ENCODE measurements around the gene TACR1. TPM values are rescaled to one million over a fixed set of nuclear protein-coding genes. Genes with fewer than 3 reads are reported as not detected.

Gene TACR1
- total RNA-seq, 2 donors from 2014 or later = 0.07 to 0.16 TPM

DNA sequence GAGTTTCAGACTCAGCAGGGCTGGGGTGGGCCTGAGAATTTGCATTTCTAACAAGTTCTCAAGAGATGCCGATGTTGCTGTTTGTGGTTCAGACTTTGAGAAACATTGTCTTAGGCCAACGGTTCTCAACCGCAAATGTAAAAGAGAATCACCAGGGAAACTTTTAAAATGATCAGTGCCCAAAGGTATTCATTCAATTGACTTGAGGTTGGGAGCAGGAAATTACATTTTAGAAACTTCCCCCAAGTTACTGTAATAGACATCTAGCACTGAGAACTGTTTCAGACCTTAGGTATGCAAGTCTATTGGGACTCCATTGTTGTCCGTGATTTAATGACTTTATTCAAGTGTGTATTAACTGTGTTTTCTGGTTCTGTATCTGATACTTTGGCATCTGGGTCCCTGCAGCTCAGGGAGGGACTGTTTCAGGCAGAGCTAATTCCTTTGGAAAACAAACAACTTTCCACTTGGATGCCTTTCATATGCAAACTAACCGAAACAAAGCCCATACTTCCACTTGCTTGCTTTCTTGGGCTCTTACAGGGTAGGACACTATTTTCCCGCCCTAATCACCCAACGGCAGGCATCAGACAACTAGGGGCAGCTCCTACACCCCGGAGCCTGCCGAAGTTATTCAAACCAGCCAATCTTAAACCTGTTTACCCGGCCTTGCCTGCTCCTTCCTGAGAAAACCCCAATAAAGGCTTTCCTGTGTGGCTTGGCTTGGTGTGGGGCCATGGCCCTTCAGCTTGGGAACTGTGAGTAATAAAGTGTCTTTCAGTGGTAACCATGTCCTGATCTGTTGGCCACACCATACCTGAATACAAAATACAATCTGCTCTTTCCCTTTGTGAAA, 143.3 kb downstream of the TACR1 start:
- no peak for DNase-seq (ENCODE audit: low spot score)
- H3K4me3 ChIP-seq = no peak overlapping the region
- no peaks in the 10 kb centered on the region for H3K36me3 ChIP-seq
- no peaks in the 10 kb centered on the region for H3K4me1 ChIP-seq
- TF ChIP-seq, protein P1, sequence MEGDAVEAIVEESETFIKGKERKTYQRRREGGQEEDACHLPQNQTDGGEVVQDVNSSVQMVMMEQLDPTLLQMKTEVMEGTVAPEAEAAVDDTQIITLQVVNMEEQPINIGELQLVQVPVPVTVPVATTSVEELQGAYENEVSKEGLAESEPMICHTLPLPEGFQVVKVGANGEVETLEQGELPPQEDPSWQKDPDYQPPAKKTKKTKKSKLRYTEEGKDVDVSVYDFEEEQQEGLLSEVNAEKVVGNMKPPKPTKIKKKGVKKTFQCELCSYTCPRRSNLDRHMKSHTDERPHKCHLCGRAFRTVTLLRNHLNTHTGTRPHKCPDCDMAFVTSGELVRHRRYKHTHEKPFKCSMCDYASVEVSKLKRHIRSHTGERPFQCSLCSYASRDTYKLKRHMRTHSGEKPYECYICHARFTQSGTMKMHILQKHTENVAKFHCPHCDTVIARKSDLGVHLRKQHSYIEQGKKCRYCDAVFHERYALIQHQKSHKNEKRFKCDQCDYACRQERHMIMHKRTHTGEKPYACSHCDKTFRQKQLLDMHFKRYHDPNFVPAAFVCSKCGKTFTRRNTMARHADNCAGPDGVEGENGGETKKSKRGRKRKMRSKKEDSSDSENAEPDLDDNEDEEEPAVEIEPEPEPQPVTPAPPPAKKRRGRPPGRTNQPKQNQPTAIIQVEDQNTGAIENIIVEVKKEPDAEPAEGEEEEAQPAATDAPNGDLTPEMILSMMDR (IDR thresholded peaks at IDR 0.05) = no peak
- H3K9me3 ChIP-seq = no peaks in the 10 kb centered on the region
- peak overlapping the region in 1 of 2 donors; percentile 22 for H3K27ac ChIP-seq
- no peaks in the 10 kb centered on the region for H3K27me3 ChIP-seq

DNA sequence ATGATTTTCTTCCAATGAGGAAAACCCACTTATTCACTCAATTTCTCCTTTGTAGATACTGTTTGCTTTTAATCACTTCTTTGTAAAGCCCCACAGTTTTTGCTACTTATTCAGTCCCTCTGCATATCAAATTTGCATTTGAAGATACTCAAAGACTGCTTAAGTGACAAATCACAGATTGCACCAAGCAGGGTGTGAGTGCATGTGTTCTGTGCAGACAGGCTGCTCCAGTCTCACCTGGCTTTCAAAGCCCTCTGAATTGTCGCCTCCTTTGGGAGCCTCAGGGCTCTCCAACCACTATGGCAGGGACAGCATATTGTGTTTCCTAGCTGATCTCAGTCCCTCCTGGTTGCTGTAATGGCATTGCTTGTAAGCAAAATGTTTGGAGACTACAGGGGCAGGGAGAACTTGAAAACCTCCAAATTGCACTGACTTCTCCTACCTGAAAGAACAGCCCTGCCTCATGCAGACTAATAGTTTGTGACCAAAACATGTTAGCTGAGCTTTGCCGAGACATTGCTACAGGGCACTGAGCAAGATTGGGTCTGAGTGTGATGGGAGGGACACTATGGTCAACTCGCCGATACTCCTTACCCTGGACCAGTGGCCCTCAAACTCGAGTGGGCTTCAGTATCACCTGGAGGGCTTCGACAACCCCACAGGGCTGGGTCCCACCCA, 144.0 kb downstream of the TACR1 start:
- no peak for DNase-seq (ENCODE audit: low spot score)
- TF ChIP-seq, protein P1 (IDR thresholded peaks at IDR 0.05) = no peak
- no peaks in the 10 kb centered on the region for H3K9me3 ChIP-seq
- H3K27ac ChIP-seq = peak overlapping the region in 1 of 2 donors; percentile 22
- H3K27me3 ChIP-seq = no peaks in the 10 kb centered on the region
- no peak overlapping the region for H3K4me3 ChIP-seq
- no peaks in the 10 kb centered on the region for H3K36me3 ChIP-seq
- no peaks in the 10 kb centered on the region for H3K4me1 ChIP-seq

DNA sequence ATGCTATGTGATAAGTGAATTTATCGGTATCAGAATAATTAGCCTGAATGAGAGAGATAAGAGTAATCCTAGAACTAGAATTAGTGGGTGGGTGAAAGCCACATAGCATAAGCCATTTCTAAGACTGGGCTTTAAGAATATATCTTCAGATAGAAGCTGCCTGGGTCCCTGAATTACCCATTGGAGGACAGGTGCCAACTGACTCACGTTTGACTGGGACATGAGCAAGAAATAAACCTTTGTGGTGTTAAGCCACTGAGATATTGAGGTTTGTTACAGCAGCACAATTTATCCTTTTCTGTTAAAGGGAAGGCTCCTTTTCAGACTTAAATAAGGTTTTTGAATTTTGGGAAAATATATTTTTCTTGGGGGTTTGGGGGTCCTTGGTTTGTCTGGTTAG, 145.0 kb downstream of the TACR1 start:
- TF ChIP-seq, protein P1 (IDR thresholded peaks at IDR 0.05) = no peak
- no peaks in the 10 kb centered on the region for H3K9me3 ChIP-seq

DNA sequence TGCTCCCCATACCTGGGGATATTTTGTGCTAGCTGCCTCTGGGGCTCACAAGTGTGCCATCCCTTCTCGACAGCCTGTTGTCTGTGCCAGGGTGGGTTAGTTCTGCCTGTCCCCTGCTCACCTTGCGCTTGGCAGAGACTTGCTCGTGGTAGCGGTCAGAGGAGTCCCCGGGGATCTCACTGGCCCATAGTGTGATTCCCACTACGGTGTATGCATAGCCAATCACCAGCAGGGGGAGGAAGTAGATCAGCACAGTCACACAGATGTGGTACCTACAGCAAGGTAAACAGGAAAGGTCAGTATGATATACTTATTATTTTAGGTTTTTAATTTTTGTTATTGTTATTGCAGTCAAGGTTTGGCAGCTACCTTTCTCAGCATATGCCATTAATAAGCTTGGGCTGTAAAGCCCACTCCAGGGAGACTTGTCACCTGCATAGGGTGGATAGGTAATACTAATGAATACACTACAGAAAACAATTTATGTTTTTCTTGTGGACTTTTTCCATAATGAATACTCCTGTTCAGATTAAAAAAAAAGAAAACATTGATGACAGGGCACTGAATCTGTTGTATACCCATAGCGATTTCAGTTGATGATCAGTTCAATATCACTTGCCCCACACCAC, 145.7 kb downstream of the TACR1 start:
- no peaks in the 10 kb centered on the region for H3K9me3 ChIP-seq
- no peak for DNase-seq (ENCODE audit: low spot score)
- TF ChIP-seq, protein P1 (IDR thresholded peaks at IDR 0.05) = peak; percentile 19 to 50

More for the DNA sequence above, 145.0 kb downstream of the TACR1 start:
- H3K36me3 ChIP-seq = no peaks in the 10 kb centered on the region
- H3K27me3 ChIP-seq = no peaks in the 10 kb centered on the region
- no peak overlapping the region for H3K4me3 ChIP-seq
- no peak overlapping the region for H3K27ac ChIP-seq
- no peak for DNase-seq (ENCODE audit: low spot score)
- H3K4me1 ChIP-seq = no peaks in the 10 kb centered on the region

DNA sequence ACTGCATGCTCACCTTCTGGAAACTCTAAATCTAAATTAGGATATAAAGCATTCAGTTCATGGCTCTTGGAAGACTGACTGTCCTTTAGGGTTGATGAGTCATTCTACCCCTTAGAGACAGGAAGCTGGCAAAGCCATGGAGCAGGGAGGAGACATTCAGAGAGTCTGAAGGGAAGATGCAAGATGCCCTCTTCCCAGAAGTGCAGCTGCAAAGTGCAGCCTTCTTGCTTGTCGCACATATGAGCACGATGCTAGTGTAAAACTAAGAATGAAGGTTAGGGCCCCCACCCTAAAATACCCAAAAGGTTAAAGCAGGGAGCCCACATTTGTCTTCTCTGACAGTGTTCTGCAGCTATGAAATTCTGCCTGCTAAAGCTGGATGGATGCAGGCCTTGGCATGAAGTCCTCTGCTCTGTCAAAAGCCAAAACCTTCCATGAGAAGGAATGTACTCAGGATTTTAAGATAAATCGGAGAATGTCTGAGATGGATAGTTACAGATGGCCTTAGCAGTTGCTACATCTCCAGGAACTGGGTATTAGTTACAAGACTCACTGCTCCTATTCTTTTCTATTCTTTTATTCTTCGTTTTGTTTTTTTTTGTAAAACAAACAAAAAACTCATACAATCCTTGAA, 151.2 kb downstream of the TACR1 start:
- TF ChIP-seq, protein P1 (IDR thresholded peaks at IDR 0.05) = no peak
- H3K9me3 ChIP-seq = no peaks in the 10 kb centered on the region
- no peaks in the 10 kb centered on the region for H3K36me3 ChIP-seq
- H3K27me3 ChIP-seq = no peaks in the 10 kb centered on the region
- DNase-seq (ENCODE audit: low spot score) = no peak
- H3K4me1 ChIP-seq = peaks cover 0 to 13% of the 10 kb centered on the region in 2 donors
- H3K4me3 ChIP-seq = no peak overlapping the region
- no peak overlapping the region for H3K27ac ChIP-seq

More for the DNA sequence above, 145.7 kb downstream of the TACR1 start:
- Histone ChIP-seq H3K4me1 (no peaks in the 10 kb centered on the region), H3K27me3 (no peaks in the 10 kb centered on the region), H3K27ac (no peak overlapping the region), H3K36me3 (no peaks in the 10 kb centered on the region), H3K4me3 (no peak overlapping the region)
